Effector memory CD4-positive, alpha-beta T cell (primary cell): ENCODE data around the gene ARHGEF33.

Experiments used
- DNase-seq, 3 donors: peaks; one replicate each; pipeline ENCODE4 v3.0.0-alpha.2; 2020
- H3K27ac ChIP-seq: 2 replicates; pipeline ENCODE4 v1.7.0; 2013; ENCODE audit warnings: mild to moderate bottlenecking, low read length, moderate library complexity; ENCODE audit not compliant: insufficient read depth, poor library complexity, severe bottlenecking
- H3K27me3 ChIP-seq: replicated peaks from 2 replicates; pipeline ENCODE4 v1.7.0; 2013; ENCODE audit warnings: mild to moderate bottlenecking, low read length; ENCODE audit not compliant: insufficient read depth, control insufficient read depth, poor library complexity, severe bottlenecking
- H3K36me3 ChIP-seq: 2 replicates; pipeline ENCODE4 v1.7.0; 2013; ENCODE audit warnings: mild to moderate bottlenecking, low read length, moderate library complexity; ENCODE audit not compliant: control insufficient read depth, insufficient read depth
- H3K4me1 ChIP-seq: 2 replicates; pipeline ENCODE4 v1.7.0; 2013; ENCODE audit warnings: low read length, mild to moderate bottlenecking; ENCODE audit not compliant: control insufficient read depth, insufficient read depth, poor library complexity, severe bottlenecking
- H3K4me3 ChIP-seq: 2 replicates; pipeline ENCODE4 v1.7.0; 2013; ENCODE audit warnings: low read length, low read depth, mild to moderate bottlenecking; ENCODE audit not compliant: insufficient read depth, poor library complexity, severe bottlenecking
- H3K9me3 ChIP-seq: 2 replicates; pipeline ENCODE4 v1.7.0; 2013; ENCODE audit warnings: mild to moderate bottlenecking, low read length, moderate library complexity; ENCODE audit not compliant: control insufficient read depth

ARHGEF33 gene

GRCh38 chr2:38876407-38876806 lies 13.3 kb upstream of the ARHGEF33 start:
- peak overlapping the region; percentile 95 for H3K4me3 ChIP-seq
- no peaks in the 10 kb centered on the region for H3K9me3 ChIP-seq
- no peaks in the 10 kb centered on the region for H3K36me3 ChIP-seq
- no peaks in the 10 kb centered on the region for H3K4me1 ChIP-seq
- DNase-seq, result no peak
- H3K27me3 ChIP-seq, result no peaks in the 10 kb centered on the region
- H3K27ac ChIP-seq, result no peak overlapping the region

GRCh38 chr2:38886063-38886462 lies 3.6 kb upstream of the ARHGEF33 start:
- H3K4me1 ChIP-seq, result no peaks in the 10 kb centered on the region

GRCh38 chr2:38887347-38887746 lies 2.3 kb upstream of the ARHGEF33 start:
- Histone ChIP-seq H3K4me1 (no peaks in the 10 kb centered on the region), H3K9me3 (no peaks in the 10 kb centered on the region), H3K27ac (no peak overlapping the region), H3K27me3 (no peaks in the 10 kb centered on the region), H3K4me3 (no peak overlapping the region), H3K36me3 (no peaks in the 10 kb centered on the region)
- DNase-seq, result no peak

More at GRCh38 chr2:38886063-38886462, 3.6 kb upstream of the ARHGEF33 start:
- Histone ChIP-seq H3K36me3 (no peaks in the 10 kb centered on the region), H3K9me3 (no peaks in the 10 kb centered on the region), H3K4me3 (no peak overlapping the region), H3K27ac (no peak overlapping the region), H3K27me3 (no peaks in the 10 kb centered on the region)
- no peak for DNase-seq

- Histone ChIP-seq H3K27me3 (no peaks in the 10 kb centered on the region), H3K27ac (no peak overlapping the region), H3K4me3 (no peak overlapping the region), H3K9me3 (no peaks in the 10 kb centered on the region), H3K4me1 (no peaks in the 10 kb centered on the region), H3K36me3 (no peaks in the 10 kb centered on the region)
- DNase-seq, result no peak
Observed at GRCh38 chr2:38887902-38888554, 1.6 kb upstream of the ARHGEF33 start.

GRCh38 chr2:38889045-38889444 lies 630 bp upstream of the ARHGEF33 start:
- H3K36me3 ChIP-seq, result no peaks in the 10 kb centered on the region
- no peaks in the 10 kb centered on the region for H3K4me1 ChIP-seq
- H3K27ac ChIP-seq, result no peak overlapping the region
- no peak overlapping the region for H3K4me3 ChIP-seq
- no peaks in the 10 kb centered on the region for H3K9me3 ChIP-seq
- no peaks in the 10 kb centered on the region for H3K27me3 ChIP-seq
- DNase-seq, result no peak

GRCh38 chr2:38892819-38893218 lies 3.1 kb downstream of the ARHGEF33 start:
- Histone ChIP-seq H3K9me3 (no peaks in the 10 kb centered on the region), H3K4me3 (no peak overlapping the region), H3K27ac (no peak overlapping the region), H3K4me1 (no peaks in the 10 kb centered on the region), H3K27me3 (no peaks in the 10 kb centered on the region), H3K36me3 (no peaks in the 10 kb centered on the region)
- DNase-seq, result no peak

GRCh38 chr2:38898256-38898655 lies 8.6 kb downstream of the ARHGEF33 start:
- Histone ChIP-seq H3K9me3 (no peaks in the 10 kb centered on the region), H3K4me3 (no peak overlapping the region), H3K27ac (no peak overlapping the region), H3K4me1 (no peaks in the 10 kb centered on the region), H3K36me3 (no peaks in the 10 kb centered on the region), H3K27me3 (no peaks in the 10 kb centered on the region)
- no peak for DNase-seq

- no peak for DNase-seq
- H3K4me1 ChIP-seq, result no peaks in the 10 kb centered on the region
- no peaks in the 10 kb centered on the region for H3K36me3 ChIP-seq
- H3K9me3 ChIP-seq, result no peaks in the 10 kb centered on the region
- no peaks in the 10 kb centered on the region for H3K27me3 ChIP-seq
- no peak overlapping the region for H3K27ac ChIP-seq
- no peak overlapping the region for H3K4me3 ChIP-seq
Observed at GRCh38 chr2:38900726-38901125, 11.1 kb downstream of the ARHGEF33 start.

- Histone ChIP-seq H3K4me1 (no peaks in the 10 kb centered on the region), H3K9me3 (no peaks in the 10 kb centered on the region), H3K4me3 (no peak overlapping the region), H3K27me3 (no peaks in the 10 kb centered on the region), H3K27ac (no peak overlapping the region), H3K36me3 (no peaks in the 10 kb centered on the region)
- DNase-seq, result no peak
Observed at GRCh38 chr2:38905251-38905650, 15.6 kb downstream of the ARHGEF33 start.

- DNase-seq, result no peak
- Histone ChIP-seq H3K27ac (no peak overlapping the region), H3K4me1 (no peaks in the 10 kb centered on the region), H3K9me3 (no peaks in the 10 kb centered on the region), H3K27me3 (no peaks in the 10 kb centered on the region), H3K36me3 (no peaks in the 10 kb centered on the region), H3K4me3 (no peak overlapping the region)
Observed at GRCh38 chr2:38907242-38907641, 17.6 kb downstream of the ARHGEF33 start.
